Duodenal mucosa (tissue), 2 donors: ENCODE results near the gene PHYHD1.
A peak's percentile ranks its signal among the peaks of the same experiment; 100 is the strongest.

Source experiments
- H3K27ac ChIP-seq: one replicate; pipeline ENCODE4 v1.7.0; 2013; ENCODE audit warnings: low read depth, low read length
- H3K27me3 ChIP-seq, 2 donors: one replicate each; pipeline ENCODE4 v1.7.0; 2013; ENCODE audit warnings: low read length in 2 of 2, control low read depth in 1 of 2; ENCODE audit not compliant: insufficient read depth in 2 of 2, control insufficient read depth in 1 of 2
- H3K36me3 ChIP-seq, 2 donors: one replicate each; pipeline ENCODE4 v1.7.0; 2013; ENCODE audit warnings: low read length in 2 of 2, control low read depth in 1 of 2; ENCODE audit not compliant: insufficient read depth in 2 of 2, control insufficient read depth in 1 of 2
- H3K4me1 ChIP-seq, 2 donors: one replicate each; pipeline ENCODE4 v1.7.0; 2013; ENCODE audit warnings: low read length in 2 of 2, control low read depth in 1 of 2; ENCODE audit not compliant: insufficient read depth in 2 of 2, control insufficient read depth in 1 of 2
- H3K4me3 ChIP-seq, 2 donors: one replicate each; pipeline ENCODE4 v1.7.0; 2013; ENCODE audit warnings: low read length in 2 of 2, low read depth in 1 of 2
- H3K9ac ChIP-seq, 2 donors: one replicate each; pipeline ENCODE4 v1.7.0; 2013; ENCODE audit warnings: low read length in 2 of 2, low read depth in 1 of 2
- H3K9me3 ChIP-seq, 2 donors: one replicate each; pipeline ENCODE4 v1.7.0; 2013; ENCODE audit warnings: low read length in 2 of 2, control low read depth in 1 of 2; ENCODE audit not compliant: control insufficient read depth in 1 of 2

PHYHD1 gene

DNA sequence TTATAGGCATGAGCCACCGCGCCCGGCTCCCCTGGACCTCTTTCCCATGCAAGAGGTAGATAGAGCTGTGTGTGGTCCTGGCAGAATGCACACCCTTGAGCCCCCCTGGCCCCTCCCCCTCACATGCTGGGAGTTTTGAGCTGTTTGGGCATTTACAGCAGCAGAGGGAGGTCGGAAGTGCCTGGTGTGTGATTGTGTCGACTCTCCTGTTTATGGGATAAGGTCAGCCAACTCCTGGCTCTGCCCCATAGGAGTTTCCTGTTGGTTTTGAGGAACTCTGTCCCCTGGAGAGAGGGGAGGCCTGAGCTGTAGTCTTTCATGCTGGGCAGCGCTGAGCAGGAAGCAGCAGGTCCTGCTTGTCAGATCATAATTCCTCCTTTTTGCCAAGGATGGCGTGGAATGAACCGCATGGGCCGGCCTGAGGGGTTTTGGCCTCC, 32.9 kb upstream of the PHYHD1 start:
- no peak overlapping the region for H3K9ac ChIP-seq
- peaks cover 0 to 36% of the 10 kb centered on the region in 2 donors for H3K36me3 ChIP-seq
- H3K27ac ChIP-seq, result no peak overlapping the region
- H3K27me3 ChIP-seq, result no peaks in the 10 kb centered on the region
- no peaks in the 10 kb centered on the region for H3K9me3 ChIP-seq
- H3K4me1 ChIP-seq, result peaks cover 24 to 36% of the 10 kb centered on the region in 2 donors
- no peak overlapping the region for H3K4me3 ChIP-seq

DNA sequence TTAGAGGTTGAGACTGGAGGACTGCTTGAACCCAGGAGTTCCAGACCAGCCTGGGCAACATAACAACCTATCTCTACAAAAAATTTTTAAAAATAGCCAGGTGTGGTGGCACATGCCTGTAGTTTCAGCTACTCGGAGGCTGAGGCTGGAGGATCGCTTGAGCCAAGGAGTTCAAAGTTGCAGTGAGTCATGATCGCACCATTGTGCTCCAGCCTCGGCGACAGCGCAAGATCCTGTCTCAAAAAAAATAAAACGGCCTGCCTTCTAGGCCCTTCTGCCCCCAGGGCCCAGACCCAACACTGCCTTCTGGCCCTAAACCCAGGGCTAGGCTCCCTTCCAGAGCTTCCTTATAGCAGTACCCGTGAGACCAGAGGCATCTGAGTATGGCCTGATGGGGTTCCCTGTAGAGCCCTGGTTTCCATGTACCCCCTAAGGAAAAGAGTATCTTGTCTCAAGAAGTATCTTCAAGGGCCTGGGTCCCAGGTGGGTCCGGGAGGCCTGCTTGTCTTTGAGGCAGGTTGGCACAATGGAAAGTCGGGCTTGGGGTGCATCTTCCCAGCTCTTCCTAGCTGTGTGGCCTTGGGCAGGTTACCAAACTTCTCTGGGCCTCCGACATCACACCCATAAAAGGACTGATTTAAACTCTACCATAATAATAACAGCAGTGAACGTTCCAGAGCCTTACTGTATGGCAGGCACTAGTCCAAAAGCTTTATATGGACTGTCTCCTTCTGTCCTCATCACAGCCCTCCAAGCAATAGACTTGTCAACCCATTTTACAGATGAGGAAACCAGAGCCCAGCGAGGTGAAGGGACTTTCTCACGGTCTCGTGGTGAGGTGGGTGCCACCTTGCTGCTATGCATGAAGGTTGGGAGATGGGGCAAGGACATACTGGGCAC, 29.2 kb upstream of the PHYHD1 start:
- peaks cover 17 to 23% of the 10 kb centered on the region in 2 donors for H3K4me1 ChIP-seq
- peaks cover 0 to 39% of the 10 kb centered on the region in 2 donors for H3K36me3 ChIP-seq
- H3K4me3 ChIP-seq, result peak overlapping the region; percentile 28 to 49
- peak overlapping the region; percentile 36 for H3K27ac ChIP-seq
- peak overlapping the region in 1 of 2 donors; percentile 56 for H3K9ac ChIP-seq
- no peaks in the 10 kb centered on the region for H3K9me3 ChIP-seq
- no peaks in the 10 kb centered on the region for H3K27me3 ChIP-seq

DNA sequence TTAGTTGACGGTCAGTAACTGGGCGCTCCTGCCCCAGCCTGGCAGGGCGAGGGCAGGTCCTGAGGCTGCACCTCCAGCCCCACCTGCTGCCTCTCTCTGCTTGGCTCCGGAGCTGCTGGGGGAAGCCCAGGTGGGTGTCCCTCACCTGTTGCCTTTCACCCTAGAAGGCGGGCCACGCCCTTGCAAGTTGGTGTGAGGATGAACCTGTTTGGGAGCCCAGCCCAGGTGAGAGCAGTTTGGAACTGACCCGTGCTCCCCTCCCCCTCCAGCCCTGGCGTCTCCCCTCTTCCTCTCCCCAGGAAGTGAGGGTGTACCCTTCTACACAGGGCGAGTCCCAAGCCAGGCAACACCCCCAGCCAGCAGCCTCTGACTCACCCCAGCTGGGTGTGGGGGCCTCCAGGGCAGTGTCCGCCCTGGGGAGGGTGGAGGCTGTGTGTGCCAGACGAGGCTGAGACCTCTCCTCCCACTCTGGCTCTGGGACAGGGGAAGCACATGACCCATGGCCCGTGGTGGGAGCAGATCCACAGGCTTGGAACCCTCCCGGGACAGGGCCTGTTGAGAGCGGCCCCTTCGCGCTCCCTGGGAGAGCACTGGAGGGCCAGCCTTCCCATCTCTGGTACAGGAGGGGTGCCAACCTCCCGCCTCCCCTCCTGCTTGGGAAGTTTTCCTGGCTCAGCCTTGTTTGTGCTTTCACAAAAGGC, 28.4 kb upstream of the PHYHD1 start:
- Histone ChIP-seq H3K4me1 (peaks cover 17 to 23% of the 10 kb centered on the region in 2 donors), H3K36me3 (peaks cover 0 to 35% of the 10 kb centered on the region in 2 donors), H3K9ac (peak overlapping the region; percentile 25 to 56), H3K4me3 (peak overlapping the region; percentile 28 to 49), H3K9me3 (no peaks in the 10 kb centered on the region), H3K27ac (peak overlapping the region; percentile 75), H3K27me3 (no peaks in the 10 kb centered on the region)

DNA sequence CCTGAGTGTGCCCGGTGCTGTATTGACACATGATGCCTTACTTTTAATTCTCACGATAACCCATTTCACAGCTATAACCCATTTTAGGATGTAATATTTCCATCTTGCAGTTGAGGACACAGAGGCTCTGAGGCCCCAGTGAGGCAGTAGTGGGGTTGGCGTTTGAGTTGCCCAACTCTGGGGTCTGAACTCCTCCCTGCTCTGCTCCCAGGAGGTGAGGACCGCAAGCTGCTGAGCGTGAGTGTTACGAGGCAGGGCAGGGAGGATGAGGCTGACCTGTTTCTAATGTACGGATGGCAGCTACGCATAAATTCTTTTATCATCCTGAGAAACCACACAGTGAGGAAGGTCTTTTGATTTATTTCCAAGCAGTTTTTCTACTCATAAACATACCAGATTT, 27.4 kb upstream of the PHYHD1 start:
- H3K4me1 ChIP-seq, result peaks cover 17 to 20% of the 10 kb centered on the region in 2 donors
- peaks cover 0 to 31% of the 10 kb centered on the region in 2 donors for H3K36me3 ChIP-seq
- H3K9ac ChIP-seq, result peak overlapping the region; percentile 25 to 56
- H3K27ac ChIP-seq, result no peak overlapping the region
- H3K27me3 ChIP-seq, result no peaks in the 10 kb centered on the region
- H3K4me3 ChIP-seq, result no peak overlapping the region
- no peaks in the 10 kb centered on the region for H3K9me3 ChIP-seq

DNA sequence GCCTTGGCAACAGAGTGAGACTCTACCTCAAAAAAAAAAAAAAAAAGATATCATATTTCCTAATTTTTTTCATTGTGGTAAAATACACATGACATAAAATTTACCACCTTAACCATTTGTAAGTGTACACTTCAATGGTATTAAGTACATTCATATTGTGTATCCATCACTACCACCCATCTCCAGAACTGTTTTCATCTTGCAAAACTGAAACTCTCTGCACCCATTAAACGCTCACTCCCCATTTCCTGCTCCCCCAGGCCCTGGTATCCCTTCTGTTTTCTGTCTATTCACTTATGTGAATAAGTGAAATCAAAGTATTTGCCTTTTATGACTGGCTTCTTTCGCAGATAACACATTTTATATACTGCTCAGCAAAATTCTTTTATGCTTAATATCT, 26.0 kb upstream of the PHYHD1 start:
- Histone ChIP-seq H3K4me1 (peaks cover 18 to 22% of the 10 kb centered on the region in 2 donors), H3K4me3 (no peak overlapping the region), H3K27me3 (no peaks in the 10 kb centered on the region), H3K9me3 (no peaks in the 10 kb centered on the region), H3K27ac (no peak overlapping the region), H3K9ac (no peak overlapping the region), H3K36me3 (peaks cover 0 to 24% of the 10 kb centered on the region in 2 donors)

DNA sequence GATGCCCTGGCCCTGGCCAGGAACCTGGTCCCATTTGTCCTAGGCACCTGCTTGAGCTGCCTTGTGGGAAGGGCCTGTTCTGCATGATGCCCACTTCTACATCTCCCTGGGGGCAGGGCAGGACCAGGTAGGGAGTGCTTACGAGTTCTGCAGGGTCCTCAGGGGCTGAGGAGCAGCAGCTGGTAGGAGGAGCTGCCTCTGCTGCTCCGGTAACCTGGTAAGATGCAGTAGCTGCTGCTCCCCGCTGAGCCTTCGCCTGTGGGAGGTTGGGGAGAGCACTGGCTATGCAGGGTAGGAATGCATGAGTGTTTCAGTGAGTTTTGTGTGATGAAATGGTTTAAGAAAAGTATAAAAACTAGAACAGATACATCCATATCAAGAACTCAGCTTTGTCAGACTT, 25.2 kb upstream of the PHYHD1 start:
- Histone ChIP-seq H3K27ac (no peak overlapping the region), H3K36me3 (peaks cover 0 to 18% of the 10 kb centered on the region in 2 donors), H3K9me3 (no peaks in the 10 kb centered on the region), H3K4me3 (no peak overlapping the region), H3K9ac (no peak overlapping the region), H3K27me3 (no peaks in the 10 kb centered on the region), H3K4me1 (peaks cover 22% of the 10 kb centered on the region in 2 donors)

DNA sequence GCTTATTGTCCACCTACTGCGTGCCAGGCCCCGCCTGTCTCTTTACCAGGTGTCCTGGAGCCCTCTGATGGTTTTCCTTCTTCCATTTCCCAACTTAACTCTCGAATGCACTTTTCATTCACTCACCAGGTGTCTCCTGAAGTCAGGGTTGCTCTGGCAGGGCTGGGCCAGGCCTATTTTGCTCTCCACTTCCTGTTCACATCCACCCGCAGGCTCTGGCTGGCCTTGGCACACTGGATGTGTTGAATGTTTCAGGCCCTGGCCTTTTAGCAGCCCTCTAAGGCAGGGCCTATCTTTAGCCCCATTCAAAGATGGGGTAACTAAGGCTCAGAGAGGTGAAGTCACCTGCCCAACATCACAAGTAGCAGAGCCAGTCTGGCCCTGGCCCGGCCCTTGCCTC, 22.4 kb upstream of the PHYHD1 start:
- peaks cover 11 to 22% of the 10 kb centered on the region in 2 donors for H3K4me1 ChIP-seq
- no peak overlapping the region for H3K4me3 ChIP-seq
- H3K9ac ChIP-seq, result no peak overlapping the region
- H3K27ac ChIP-seq, result no peak overlapping the region
- H3K36me3 ChIP-seq, result peaks cover 0 to 14% of the 10 kb centered on the region in 2 donors
- H3K9me3 ChIP-seq, result no peaks in the 10 kb centered on the region
- H3K27me3 ChIP-seq, result no peaks in the 10 kb centered on the region

DNA sequence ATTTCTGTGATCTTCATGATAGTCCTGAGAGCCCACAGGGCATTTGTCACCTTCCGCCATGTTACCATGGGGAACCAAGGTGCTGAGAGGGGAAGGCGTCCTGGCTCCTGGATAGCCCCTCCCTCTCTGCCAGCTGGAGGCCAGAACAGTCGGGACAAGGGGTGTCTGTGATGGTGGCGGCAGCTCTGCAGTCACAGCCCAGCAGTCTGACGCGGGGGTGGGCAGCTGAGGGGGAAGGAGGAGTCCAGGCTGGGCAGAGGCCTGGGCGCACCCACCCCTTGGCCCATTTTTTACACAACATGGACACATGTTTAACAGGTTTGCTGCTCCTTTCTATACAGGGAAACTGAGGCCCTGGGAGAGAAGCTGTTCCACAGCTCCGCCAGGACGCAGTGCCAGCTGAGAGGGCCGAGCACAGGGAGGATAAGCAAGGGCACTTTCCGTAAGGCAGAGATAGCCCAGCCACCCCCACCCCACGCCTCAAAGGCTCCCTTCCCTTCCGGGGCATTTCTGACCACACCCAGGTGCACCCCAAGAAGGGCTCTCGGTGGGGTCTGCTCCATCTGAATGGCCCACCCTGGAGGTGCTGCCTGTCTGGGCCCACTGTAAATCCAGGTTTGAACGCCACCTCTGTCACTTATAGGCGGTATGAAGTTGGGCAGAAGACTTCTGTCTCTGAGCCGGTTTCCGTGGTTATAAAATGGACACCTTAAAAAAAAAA, 21.8 kb upstream of the PHYHD1 start:
- Histone ChIP-seq H3K9me3 (no peaks in the 10 kb centered on the region), H3K4me3 (no peak overlapping the region), H3K27ac (no peak overlapping the region)

DNA sequence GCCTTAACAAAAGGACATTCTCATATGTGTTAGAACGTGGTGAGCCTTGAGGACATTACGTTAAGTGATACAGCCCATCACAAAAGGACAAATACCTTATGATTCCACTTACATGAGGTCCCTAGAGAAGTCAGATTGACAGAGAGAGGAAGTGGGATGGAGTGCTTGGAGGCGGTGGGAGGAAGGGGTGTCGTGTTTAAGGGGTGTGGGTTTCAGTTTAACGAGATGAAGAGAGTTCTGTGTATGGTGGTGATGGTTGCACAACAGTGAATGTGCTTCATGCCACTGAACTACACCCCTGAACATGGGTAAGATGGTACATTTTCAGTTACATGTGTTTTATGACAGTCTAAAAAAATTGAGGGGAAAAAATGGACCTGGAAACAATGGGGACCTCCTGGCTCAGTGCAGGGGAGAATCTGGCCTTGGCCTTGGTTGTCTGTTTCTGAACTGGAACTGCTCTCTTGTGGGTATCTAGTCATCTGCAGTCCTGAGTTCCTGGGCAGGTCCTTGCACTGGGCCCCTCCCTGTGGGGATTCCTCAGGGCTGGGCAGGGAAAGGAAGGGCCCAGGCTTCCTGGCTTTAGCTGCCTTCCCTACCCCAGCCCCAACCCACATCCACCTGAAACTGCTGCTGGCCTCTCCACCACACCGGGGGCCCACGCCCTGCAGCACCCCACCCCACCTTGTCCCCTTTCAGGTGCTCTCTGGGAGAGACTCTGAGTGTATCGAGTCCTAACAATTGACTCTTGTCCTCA, 21.0 kb upstream of the PHYHD1 start:
- Histone ChIP-seq H3K36me3 (peaks cover 0 to 12% of the 10 kb centered on the region in 2 donors), H3K9ac (no peak overlapping the region), H3K27ac (no peak overlapping the region), H3K9me3 (no peaks in the 10 kb centered on the region), H3K4me1 (peaks cover 11 to 22% of the 10 kb centered on the region in 2 donors), H3K4me3 (no peak overlapping the region), H3K27me3 (no peaks in the 10 kb centered on the region)

More for the DNA sequence above, 21.8 kb upstream of the PHYHD1 start:
- Histone ChIP-seq H3K36me3 (peaks cover 0 to 12% of the 10 kb centered on the region in 2 donors), H3K9ac (no peak overlapping the region), H3K27me3 (no peaks in the 10 kb centered on the region), H3K4me1 (peaks cover 11 to 22% of the 10 kb centered on the region in 2 donors)
